NCI-H1694 treated with DMSO at 0.1 percent for 48 hours (cell line): ENCODE data around the gene RRP12.
"Not testable (repeated sequence)": the region's sequence is repeated elsewhere in the genome, so short reads cannot be mapped to it uniquely, and the experiment has no call there.

Experiments
- DNase-seq: peaks from one replicate; lab custom pipeline; 2025; lab: John Stamatoyannopoulos, UW

The RRP12 gene

GRCh38 chr10:97400665-97401454 lies at the start of gene RRP12:
Gene RRP12 (minus strand): TSS chr10:97401340. CDS start chr10:97401231, 109 bp downstream.
- peak; percentile 87 for DNase-seq

- DNase-seq: no peak
Observed at GRCh38 chr10:97450828-97451227, 49.7 kb upstream of the RRP12 start.

GRCh38 chr10:97445722-97446639 lies 44.8 kb upstream of the RRP12 start, which contains the start of the genes EXOSC1 and ZDHHC16:
Gene EXOSC1 (minus strand): TSS chr10:97446006. CDS start chr10:97445985, 21 bp downstream.
Gene ZDHHC16 (plus strand): TSS chr10:97446175. CDS start chr10:97451676, 5,501 bp downstream.
- peak; percentile 94 for DNase-seq

- no peak for DNase-seq
Observed at GRCh38 chr10:97445357-97445721, 44.2 kb upstream of the RRP12 start.

- no peak for DNase-seq
Observed at GRCh38 chr10:97444212-97444611, 43.1 kb upstream of the RRP12 start.

DNA sequence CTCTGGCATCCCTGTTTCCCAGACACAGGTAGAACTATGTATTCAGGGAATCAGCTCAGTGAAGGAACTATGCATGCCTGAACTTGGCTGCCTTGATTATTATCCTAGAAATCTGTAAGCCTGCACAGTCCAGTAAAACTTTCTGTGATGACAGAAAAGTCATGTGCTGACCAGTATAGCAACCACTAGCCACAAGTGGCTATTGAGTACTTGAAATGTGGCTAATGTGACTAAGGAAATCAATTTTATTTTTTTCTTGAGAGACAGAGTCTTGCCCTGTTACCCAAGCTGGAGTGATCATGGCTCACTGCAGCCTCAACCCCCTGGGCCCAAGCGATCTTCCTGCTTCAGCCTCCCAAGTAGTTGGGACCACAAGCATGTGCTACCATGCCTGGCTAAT lies 41.1 kb upstream of the RRP12 start:
- no peak for DNase-seq

GRCh38 chr10:97435211-97435610 lies 34.1 kb upstream of the RRP12 start:
- no peak for DNase-seq

GRCh38 chr10:97434557-97434956 lies 33.4 kb upstream of the RRP12 start:
- no peak for DNase-seq

GRCh38 chr10:97434055-97434454 lies 32.9 kb upstream of the RRP12 start:
- no peak for DNase-seq

DNA sequence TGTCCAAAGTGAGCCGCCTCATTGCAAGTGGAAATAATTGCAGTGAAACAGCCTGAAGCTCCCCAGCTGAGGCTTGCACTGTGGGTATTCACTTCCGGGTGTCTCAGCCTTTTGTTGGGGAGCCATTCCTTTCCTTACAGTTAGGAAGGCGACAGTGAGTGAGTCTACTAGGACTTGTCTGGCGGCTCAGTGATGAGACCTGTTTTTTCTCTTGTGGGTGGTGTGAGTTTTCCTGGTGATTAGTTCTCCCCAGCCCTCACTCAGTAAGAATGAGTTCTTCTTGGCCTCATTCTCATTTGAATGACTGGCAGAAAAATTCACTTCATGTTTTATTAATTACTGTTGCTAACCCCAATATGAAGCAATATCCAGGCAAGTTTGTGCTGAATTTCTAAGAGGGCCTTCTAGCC lies 27.4 kb upstream of the RRP12 start:
- no peak for DNase-seq

GRCh38 chr10:97427571-97428179 lies 26.5 kb upstream of the RRP12 start:
- no peak for DNase-seq

DNA sequence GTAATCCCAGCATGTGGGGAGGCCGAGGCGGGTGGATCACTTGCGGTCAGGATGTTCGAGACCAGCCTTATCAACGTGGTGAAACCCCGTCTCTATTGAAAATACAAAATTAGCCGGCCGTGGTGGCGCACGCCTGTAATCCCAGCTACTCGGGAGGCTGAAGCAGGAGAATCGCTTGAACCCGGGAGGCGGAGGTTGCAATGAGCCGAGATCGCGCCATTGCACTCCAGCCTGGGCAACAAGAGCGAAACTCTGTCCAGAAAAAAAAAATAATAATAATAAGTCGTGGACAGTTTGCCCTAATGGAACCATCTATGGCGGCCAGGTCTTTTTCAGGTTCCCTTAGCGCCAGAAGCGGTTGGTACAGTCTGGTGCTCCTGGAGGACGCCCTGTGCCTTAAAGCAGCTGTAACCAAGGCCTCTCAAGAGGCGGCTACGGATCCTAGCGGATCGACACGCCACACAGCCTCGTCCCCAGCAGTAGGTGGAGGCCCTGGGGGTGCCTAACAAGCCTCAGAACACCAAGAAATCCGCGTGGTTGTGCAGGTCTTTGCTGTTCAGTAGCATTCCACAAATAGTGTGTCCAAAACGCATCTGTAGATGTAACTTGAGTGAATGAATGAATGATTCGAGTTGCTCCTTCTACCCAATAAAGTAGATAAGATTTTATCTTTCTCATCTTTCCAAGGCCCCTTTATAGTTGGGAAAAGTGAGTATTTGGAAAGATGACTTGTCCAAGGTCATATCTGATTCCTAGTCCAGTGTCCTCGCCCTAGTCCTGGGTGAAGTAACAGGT lies 25.8 kb upstream of the RRP12 start:
- DNase-seq: no peak

- DNase-seq: peak; percentile 87
Observed at GRCh38 chr10:97425964-97426775, 25.0 kb upstream of the RRP12 start, which contains the start of gene PGAM1. Gene PGAM1 (plus strand): TSS chr10:97426191. CDS start chr10:97426308, 117 bp downstream.

DNA sequence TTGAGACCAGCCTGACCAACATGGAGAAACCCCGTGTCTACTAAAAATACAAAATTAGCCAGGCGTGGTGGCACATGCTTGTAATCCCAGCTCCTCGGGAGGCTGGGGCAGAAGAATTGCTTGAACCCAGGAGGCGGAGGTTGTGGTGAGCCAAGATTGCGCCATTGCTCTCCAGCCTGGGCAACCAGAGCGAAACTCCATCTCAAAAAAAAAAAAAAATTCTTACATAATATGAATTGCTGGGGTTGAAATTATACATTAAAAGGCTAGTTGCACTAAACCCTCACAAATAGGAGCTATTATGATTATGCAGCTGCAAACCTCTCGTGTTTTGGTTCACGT lies 22.6 kb upstream of the RRP12 start:
- DNase-seq: not testable (repeated sequence)

DNA sequence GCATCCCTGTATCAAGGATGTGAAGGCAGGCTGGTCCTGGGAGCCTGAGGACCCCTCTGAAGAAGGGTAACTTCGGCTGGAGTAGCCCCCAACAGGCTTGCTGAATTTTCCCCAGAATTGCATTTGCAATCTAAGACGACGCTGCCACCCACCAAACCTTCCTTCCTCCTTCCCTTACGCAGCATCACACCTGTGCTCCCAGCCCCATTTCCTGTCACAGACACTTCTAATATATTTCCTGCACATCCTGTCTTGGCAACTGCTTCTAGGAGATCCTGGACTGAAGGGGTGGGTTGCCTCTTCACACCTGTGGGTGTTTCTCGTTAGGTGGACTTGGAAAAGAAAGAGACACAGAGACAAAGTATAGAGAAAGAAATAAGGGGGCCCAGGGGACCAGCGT lies 15.4 kb upstream of the RRP12 start:
- DNase-seq: no peak

DNA sequence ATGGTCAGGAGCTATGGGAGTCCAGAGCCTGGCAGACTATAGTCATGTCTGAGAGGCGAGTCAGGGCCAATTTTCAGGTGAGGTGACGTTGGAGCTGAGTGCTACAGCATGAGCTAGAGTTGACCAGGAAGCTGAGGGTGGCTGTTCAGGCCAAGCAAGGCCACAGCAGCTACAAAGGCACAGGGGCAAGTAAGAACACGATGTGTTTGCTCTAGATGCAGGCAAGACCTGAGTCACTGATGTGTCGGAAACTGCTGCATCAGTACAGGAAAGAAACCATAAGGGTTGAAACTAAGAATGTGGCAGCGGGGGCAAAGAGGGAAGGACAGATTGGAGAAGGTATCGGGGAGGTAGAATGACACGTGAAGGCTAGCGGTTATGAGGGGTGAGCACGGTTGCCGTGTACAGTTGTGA lies 11.8 kb upstream of the RRP12 start:
- DNase-seq: no peak

GRCh38 chr10:97411406-97411805 lies 10.3 kb upstream of the RRP12 start:
- no peak for DNase-seq

GRCh38 chr10:97408496-97408992 lies 7.4 kb upstream of the RRP12 start:
- DNase-seq: no peak

- no peak for DNase-seq
Observed at GRCh38 chr10:97407952-97408248, 6.8 kb upstream of the RRP12 start.

DNA sequence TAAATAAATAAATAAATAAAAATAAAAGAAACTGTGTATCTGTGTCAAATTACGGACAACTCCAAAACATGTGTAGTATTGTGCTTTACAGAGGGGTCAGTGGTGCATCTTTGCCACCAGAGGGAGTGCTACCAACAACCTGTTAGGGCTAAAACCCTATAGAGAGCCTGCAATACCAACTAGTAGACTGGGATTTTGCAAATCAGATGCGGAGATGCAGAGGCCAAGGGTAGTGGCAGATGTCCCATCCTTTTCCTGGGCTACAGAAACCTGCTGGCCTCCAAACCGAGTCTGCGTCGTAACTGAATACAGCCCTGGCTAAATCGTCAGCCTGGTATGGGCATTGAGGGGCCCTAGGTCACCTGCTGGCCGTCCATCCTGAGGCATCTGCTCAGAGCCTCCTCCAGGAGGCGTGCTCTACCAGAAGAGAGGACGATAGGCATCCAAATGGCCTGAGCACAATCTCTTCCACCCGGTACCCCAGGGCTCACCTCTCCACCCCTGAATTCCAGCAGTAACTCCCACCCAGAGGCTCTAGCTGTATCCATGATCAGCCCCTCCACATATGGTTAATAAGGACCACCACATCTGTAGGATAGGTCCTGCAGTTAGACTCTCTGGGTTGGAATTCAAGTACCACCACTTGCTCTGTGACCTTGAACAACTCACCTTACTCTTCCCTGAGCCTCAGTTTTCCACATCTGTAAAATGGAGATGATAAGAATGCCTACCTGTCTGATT lies 6.2 kb upstream of the RRP12 start:
- DNase-seq: peak; percentile 78
